Peyer's patch (tissue), 4 donors: ENCODE results near the gene MYH11. TPM values are rescaled to one million over a fixed set of nuclear protein-coding genes. Genes with fewer than 3 reads are reported as not detected.
A peak's percentile ranks its signal among the peaks of the same experiment; 100 is the strongest.
"Not testable (repeated sequence)": the region's sequence is repeated elsewhere in the genome, so short reads cannot be mapped to it uniquely, and the experiment has no call there.

Experiments used
- DNase-seq, 3 donors: peaks; one replicate each; pipeline ENCODE4 v3.0.0-alpha.2; 2017 to 2019
- H3K27ac ChIP-seq, 4 donors: fragments of 200-600 bp; sonication (generic); one replicate each; pipeline ENCODE4 v1.5.1; 2016 to 2019
- H3K27me3 ChIP-seq, 2 donors: fragments of 200-600 bp; sonication (generic); one replicate each; pipeline ENCODE4 v1.5.1; 2019
- H3K36me3 ChIP-seq, 3 donors: fragments of 200-600 bp; sonication (generic); one replicate each; pipeline ENCODE4 v1.5.1; 2016 to 2019
- H3K4me1 ChIP-seq, 4 donors: fragments of 200-600 bp; sonication (generic); one replicate each; pipeline ENCODE4 v1.5.1; 2016 to 2019
- H3K4me3 ChIP-seq, 4 donors: fragments of 200-600 bp; sonication (generic); 1 replicate in 3 of 4; 2 replicates in 1 of 4; pipeline ENCODE4 v1.5.1; 2016 to 2019; ENCODE audit warnings: mild to moderate bottlenecking in 1 of 4
- H3K9me3 ChIP-seq, 4 donors: fragments of 200-600 bp; sonication (generic); one replicate each; pipeline ENCODE4 v1.5.1; 2016 to 2019; ENCODE audit warnings: mild to moderate bottlenecking in 1 of 4
- CTCF ChIP-seq, 6 experiments: fragments of 450-650 bp in 4 of 6; fragments of 200-600 bp in 2 of 6; sonication (generic) in 1 of 6; IDR thresholded peaks; one replicate each; pipeline ENCODE4 v1.5.1; 2017 to 2019; ENCODE audit warnings: antibody characterized with exemption in 6 of 6, mild to moderate bottlenecking in 3 of 6, moderate library complexity in 1 of 6
- POLR2A ChIP-seq, 2 donors: fragments of 450-650 bp; IDR thresholded peaks; one replicate each; pipeline ENCODE4 v1.5.1; 2017; ENCODE audit warnings: antibody characterized with exemption in 2 of 2, mild to moderate bottlenecking in 2 of 2, moderate library complexity in 2 of 2
- total RNA-seq, 4 donors: library from RNA; depleted of rRNA; stranded (reverse); fragments of >200 nt; gene quantifications; one replicate each; pipeline ENCODE4 v1.1.0, GENCODE V29; 2016

Gene MYH11
- total RNA-seq, 4 donors from 2014 or later: 39.2 to 248 (median 131) TPM

GRCh38 chr16:15792563-15792971 lies 64.3 kb downstream of the MYH11 start:
- H3K9me3 ChIP-seq: peaks cover 0 to 4% (median 0%) of the 10 kb centered on the region in 4 donors
- peak overlapping the region in 1 of 4 donors; percentile 45 for H3K27ac ChIP-seq
- H3K27me3 ChIP-seq: no peaks in the 10 kb centered on the region
- H3K4me3 ChIP-seq: no peak overlapping the region
- no peaks in the 10 kb centered on the region for H3K36me3 ChIP-seq
- H3K4me1 ChIP-seq: peaks cover 0 to 5% (median 0%) of the 10 kb centered on the region in 4 donors
- no peak for DNase-seq
- no peak for TF ChIP-seq CTCF (IDR thresholded peaks at IDR 0.05)
- TF ChIP-seq POLR2A (IDR thresholded peaks at IDR 0.05): no peak

GRCh38 chr16:15790458-15790857 lies 66.4 kb downstream of the MYH11 start:
- H3K4me3 ChIP-seq: no peak overlapping the region
- H3K4me1 ChIP-seq: peaks cover 0 to 5% (median 0%) of the 10 kb centered on the region in 4 donors
- H3K9me3 ChIP-seq: no peaks in the 10 kb centered on the region
- no peak for DNase-seq
- no peak for TF ChIP-seq CTCF (IDR thresholded peaks at IDR 0.05)
- no peak for TF ChIP-seq POLR2A (IDR thresholded peaks at IDR 0.05)
- H3K36me3 ChIP-seq: no peaks in the 10 kb centered on the region
- no peak overlapping the region for H3K27ac ChIP-seq
- no peaks in the 10 kb centered on the region for H3K27me3 ChIP-seq

GRCh38 chr16:15789816-15790215 lies 67.0 kb downstream of the MYH11 start:
- H3K4me1 ChIP-seq: not testable (repeated sequence)

GRCh38 chr16:15788846-15789239 lies 68.0 kb downstream of the MYH11 start:
- Histone ChIP-seq H3K36me3 (no peaks in the 10 kb centered on the region), H3K4me3 (no peak overlapping the region), H3K27me3 (no peaks in the 10 kb centered on the region), H3K27ac (peak overlapping the region in 1 of 4 donors; percentile 26), H3K4me1 (no peaks in the 10 kb centered on the region), H3K9me3 (no peaks in the 10 kb centered on the region)
- DNase-seq: no peak
- TF ChIP-seq POLR2A (IDR thresholded peaks at IDR 0.05) (no peak), CTCF (IDR thresholded peaks at IDR 0.05) (no peak)

More at GRCh38 chr16:15789816-15790215, 67.0 kb downstream of the MYH11 start:
- not testable (repeated sequence) for H3K36me3 ChIP-seq, H3K4me3 ChIP-seq, H3K9me3 ChIP-seq, H3K27me3 ChIP-seq, H3K27ac ChIP-seq, DNase-seq

GRCh38 chr16:15786501-15786900 lies 70.3 kb downstream of the MYH11 start:
- DNase-seq: no peak
- H3K4me1 ChIP-seq: no peaks in the 10 kb centered on the region
- TF ChIP-seq POLR2A (IDR thresholded peaks at IDR 0.05): no peak
- no peak for TF ChIP-seq CTCF (IDR thresholded peaks at IDR 0.05)
- no peak overlapping the region for H3K4me3 ChIP-seq
- H3K27ac ChIP-seq: peak overlapping the region in 1 of 4 donors; percentile 35
- no peaks in the 10 kb centered on the region for H3K9me3 ChIP-seq
- H3K36me3 ChIP-seq: no peaks in the 10 kb centered on the region
- H3K27me3 ChIP-seq: no peaks in the 10 kb centered on the region

- no peak for DNase-seq
- H3K27me3 ChIP-seq: no peaks in the 10 kb centered on the region
- H3K4me3 ChIP-seq: no peak overlapping the region
- H3K27ac ChIP-seq: peak overlapping the region in 1 of 4 donors; percentile 35
- H3K36me3 ChIP-seq: no peaks in the 10 kb centered on the region
- no peaks in the 10 kb centered on the region for H3K4me1 ChIP-seq
- H3K9me3 ChIP-seq: no peaks in the 10 kb centered on the region
- TF ChIP-seq POLR2A (IDR thresholded peaks at IDR 0.05): no peak
- TF ChIP-seq CTCF (IDR thresholded peaks at IDR 0.05): no peak
Measured at GRCh38 chr16:15785386-15786059, 71.3 kb downstream of the MYH11 start.
